Measurements from ENCODE around the gene PHLPP1. TPM values are rescaled to one million over a fixed set of nuclear protein-coding genes. Genes with fewer than 3 reads are reported as not detected.

PHLPP1 gene
- total RNA-seq: 10.7 and 11.4 TPM in 2 replicates

DNA sequence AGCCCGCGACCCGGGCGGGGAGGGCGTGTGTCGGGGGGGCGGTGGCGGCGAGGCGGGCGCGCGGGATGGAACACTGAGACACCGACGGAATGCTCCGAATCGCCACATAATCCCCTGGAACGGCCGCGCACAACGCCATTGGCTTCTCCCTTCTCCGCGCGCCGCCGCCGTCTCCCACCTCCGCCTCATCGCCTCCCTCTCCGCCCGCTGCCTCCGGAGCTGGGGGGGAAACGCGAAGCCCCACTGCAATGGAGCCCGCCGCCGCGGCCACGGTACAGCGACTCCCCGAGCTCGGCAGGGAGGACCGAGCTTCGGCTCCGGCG lies at the start of gene PHLPP1:
PHLPP1 (plus strand) TSS at position 106 of the 323 bp plus-strand sequence; CDS start at position 249, 143 bp downstream.

Small RNA genes lying within 50 kb of the gene (small RNA-seq; reads per million reads assigned to genes)
- gene RNU6-142P: 0.08 reads per million

Other genes with a start within 250 kb of the PHLPP1 start
- gene ZCCHC2, start 192.5 kb upstream of the PHLPP1 start, total RNA-seq: 18.9 and 33.8 TPM in 2 replicates

Measured in vein endothelial cell (primary cell).